Iris pigment epithelial cell (primary cell): ENCODE measurements around the gene PRDM13.
"Not testable (repeated sequence)": the region's sequence is repeated elsewhere in the genome, so short reads cannot be mapped to it uniquely, and the experiment has no call there.

ENCODE experiments used
- DNase-seq: peaks from one replicate; pipeline ENCODE4 v3.0.0-alpha.2; 2011; ENCODE audit warnings: low read depth

Gene PRDM13

GRCh38 chr6:99606656-99607415, at the start of gene PRDM13:
Gene PRDM13, plus strand, starts transcription at chr6:99606833. Its CDS starts 202 bp downstream, at chr6:99607035.
- DNase-seq = no peak

GRCh38 chr6:99559057-99559456, 47.6 kb upstream of the PRDM13 start:
- DNase-seq = no peak

- DNase-seq = no peak
Observed at GRCh38 chr6:99560668-99561067, 46.0 kb upstream of the PRDM13 start.

- no peak for DNase-seq
Observed at GRCh38 chr6:99563056-99563723, 43.4 kb upstream of the PRDM13 start.

GRCh38 chr6:99568103-99568933, 38.3 kb upstream of the PRDM13 start, which contains the start of gene CCNC:
Gene CCNC, minus strand, starts transcription at chr6:99568660. Its CDS starts 133 bp downstream, at chr6:99568527.
- peak; percentile 98 for DNase-seq

- no peak for DNase-seq
Observed at GRCh38 chr6:99573980-99574617, 32.5 kb upstream of the PRDM13 start.

- DNase-seq = no peak
Observed at GRCh38 chr6:99575544-99576227, 30.9 kb upstream of the PRDM13 start.

GRCh38 chr6:99579781-99580180, 26.9 kb upstream of the PRDM13 start:
- DNase-seq = no peak

GRCh38 chr6:99587792-99588191, 18.8 kb upstream of the PRDM13 start:
- no peak for DNase-seq

- DNase-seq = peak; percentile 47
Observed at GRCh38 chr6:99588618-99589289, 17.9 kb upstream of the PRDM13 start.

GRCh38 chr6:99589290-99589672, 17.4 kb upstream of the PRDM13 start:
- DNase-seq = no peak

- DNase-seq = no peak
Observed at GRCh38 chr6:99589907-99590493, 16.6 kb upstream of the PRDM13 start.

GRCh38 chr6:99590728-99591672, 15.6 kb upstream of the PRDM13 start:
- peak; percentile 26 for DNase-seq

GRCh38 chr6:99591673-99592364, 14.8 kb upstream of the PRDM13 start:
- DNase-seq = no peak

GRCh38 chr6:99592900-99593299, 13.7 kb upstream of the PRDM13 start:
- peak; percentile 53 for DNase-seq

- not testable (repeated sequence) for DNase-seq
Observed at GRCh38 chr6:99594696-99595095, 11.9 kb upstream of the PRDM13 start.

- DNase-seq = no peak
Observed at GRCh38 chr6:99602520-99603420, 3.9 kb upstream of the PRDM13 start.
